KG1 (cell line): ENCODE measurements around the gene ZNF618.
A peak's percentile ranks its signal among the peaks of the same experiment; 100 is the strongest.
"Not testable (repeated sequence)": the region's sequence is repeated elsewhere in the genome, so short reads cannot be mapped to it uniquely, and the experiment has no call there.

Experiments
- DNase-seq: peaks from one replicate; lab custom pipeline; 2025; lab: John Stamatoyannopoulos, UW

Gene ZNF618

DNA sequence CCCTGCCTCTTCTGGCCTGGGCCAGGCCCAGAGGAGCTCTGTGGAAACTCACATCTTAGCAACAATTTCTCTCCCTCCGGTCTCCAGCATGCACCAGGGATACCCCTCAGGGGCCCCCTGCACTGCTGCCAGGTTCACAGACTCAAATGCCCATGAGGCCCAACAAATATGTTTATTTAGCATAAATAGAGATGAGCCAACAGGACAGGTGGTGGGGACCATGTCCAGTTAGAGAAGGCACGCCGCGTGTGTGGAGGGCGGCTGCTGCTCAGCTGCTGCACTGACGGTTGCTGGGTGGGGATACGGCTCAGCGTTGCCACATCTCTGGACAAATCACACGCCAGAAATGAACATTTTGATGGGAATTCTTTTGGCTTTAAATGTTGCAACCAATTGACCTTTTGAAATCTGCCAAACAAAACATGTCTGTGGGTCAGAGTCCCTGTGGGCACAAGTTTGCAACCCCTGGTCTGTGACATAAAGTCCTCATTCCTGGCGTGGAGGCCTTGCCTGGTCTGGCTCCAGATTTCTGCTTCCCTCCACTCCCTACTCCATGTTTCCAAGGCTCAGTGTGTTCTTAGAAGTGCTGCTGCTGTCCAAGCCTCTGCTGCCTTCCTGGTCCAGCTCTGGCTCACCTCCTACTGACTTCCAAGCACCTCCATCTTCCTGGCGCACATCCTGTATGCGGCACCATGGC lies 113.1 kb downstream of the ZNF618 start:
- no peak for DNase-seq

DNA sequence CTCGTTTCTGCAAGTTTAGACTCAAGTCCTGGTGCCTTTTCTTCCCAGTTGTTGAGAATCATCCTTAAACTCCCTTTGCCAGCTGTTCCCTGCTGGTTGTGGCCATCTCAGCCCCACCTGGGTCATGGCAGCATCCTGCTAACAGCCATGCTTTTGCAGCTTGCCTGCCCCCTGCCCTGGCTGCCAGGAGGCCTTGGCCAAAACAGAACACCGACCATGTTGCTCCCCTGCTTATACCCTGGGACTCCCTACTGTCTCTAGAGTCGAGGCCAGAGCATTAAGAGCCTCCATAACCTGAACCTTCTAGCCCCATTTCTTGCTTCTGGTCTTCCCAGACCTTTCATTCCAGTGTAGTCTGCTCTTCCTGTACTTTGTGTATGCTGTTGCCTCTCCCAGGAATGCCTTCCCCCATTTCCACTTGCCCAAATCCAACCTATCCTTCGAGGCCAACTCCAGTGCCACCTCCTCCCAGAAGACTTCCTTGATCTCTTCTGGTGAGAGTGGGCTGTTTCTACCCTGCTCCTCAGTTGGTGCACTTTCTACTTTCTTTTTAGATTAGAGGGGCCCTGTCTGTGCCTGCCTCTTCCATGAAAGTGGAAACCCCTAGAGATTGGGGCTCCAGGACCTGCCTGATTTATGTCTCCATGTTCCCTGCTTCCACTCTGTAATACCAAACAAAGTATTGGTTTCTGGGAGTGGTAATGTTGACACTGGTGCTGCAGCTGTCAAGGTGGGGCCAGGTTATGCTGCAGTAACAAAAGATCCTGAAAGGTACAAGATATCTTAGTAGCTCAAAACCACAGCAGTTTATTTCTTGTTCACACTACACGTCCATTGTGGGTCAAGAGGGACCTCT lies 113.8 kb downstream of the ZNF618 start:
- DNase-seq = no peak

DNA sequence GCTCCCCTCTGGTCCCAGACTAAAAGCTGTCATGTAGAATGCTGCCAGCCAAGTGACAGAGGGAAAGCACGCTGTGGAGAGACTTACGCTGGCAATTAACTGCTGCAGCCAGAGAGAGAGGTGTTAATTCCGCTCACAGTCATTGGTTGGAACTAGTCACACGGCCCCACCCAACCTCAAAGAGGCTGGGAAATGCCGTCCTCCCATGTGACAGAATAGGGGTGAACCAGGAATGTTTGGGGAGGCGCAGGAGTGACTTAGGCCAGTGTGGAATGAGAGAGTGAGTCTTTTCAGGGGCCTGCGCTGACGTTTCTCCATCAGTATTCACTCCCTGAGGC lies 114.4 kb downstream of the ZNF618 start:
- DNase-seq = no peak

DNA sequence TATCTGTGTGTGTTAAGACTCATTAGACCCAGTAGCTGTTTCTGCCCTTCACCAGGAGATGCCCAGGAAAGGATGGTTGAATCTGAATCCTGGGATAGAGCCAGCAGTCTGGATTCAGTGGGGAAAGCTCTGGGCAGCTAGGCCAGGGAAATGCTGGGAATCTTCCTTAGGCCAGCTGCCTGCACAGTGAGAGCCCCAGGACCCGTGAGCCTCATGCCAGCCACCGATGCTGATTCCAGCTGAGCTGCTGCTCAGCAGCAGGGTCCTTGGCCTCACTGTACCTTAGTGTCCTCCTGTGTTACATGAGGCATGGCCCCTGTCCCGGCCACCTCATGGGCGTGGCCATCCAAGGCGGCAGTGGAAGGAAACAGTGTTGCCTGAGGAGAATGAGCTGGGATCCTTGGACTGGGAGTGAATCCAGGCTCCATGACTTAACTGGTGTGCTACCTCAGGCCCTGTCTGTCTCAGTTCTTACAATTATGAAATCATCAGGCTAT lies 114.9 kb downstream of the ZNF618 start:
- no peak for DNase-seq

DNA sequence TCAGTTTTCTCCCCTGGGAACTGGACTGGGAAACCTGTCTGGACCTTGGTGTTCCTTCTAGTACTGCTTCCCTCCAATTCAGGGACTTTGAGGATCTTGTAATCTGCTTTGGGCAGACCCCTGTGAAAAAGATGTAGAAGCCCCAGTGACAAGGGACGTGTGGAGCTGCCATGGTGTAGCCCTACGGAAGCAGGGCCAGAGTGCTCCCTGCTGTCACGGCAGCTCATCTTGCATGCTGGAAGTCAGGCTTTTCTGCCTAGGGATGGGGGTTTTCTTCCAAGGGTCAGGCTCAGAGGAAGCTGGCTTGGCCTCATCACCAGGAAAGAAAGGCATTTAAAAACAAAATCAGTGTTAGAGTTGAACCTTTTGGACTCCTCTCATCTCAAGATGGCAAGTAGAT lies 115.6 kb downstream of the ZNF618 start:
- DNase-seq = no peak

DNA sequence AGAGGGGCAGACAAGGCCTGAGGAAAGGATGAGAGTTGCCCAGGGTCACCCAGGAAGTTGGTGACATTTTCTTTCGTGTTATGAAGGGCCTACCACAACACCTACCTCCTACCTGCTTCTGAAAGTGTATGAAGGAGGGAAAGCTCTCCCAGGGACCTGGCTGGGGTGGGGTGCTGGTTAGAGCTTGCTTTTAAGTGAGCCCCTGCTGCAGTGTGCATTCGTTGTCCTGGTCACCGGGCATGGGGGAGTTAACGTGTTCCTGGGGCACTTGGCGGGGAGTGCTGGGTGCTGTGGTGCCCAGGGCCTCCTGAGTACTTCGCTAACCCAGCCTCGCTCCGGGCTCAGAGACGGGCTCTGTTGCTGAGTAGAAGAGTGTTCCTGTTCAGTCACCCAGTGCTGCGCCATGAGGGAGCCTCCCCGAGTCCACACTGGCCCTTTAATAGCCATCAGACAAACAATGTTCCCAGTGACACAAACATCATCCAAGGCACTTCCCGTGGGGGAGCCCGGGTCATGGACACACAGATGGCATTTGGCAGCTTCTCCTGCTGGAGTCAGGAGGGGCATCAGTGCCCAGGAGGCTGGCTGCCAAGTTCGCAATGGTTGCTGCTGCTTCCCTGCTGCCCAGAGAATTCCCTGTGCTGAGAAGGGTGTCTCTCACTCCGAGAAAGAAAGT lies 116.3 kb downstream of the ZNF618 start:
- no peak for DNase-seq

DNA sequence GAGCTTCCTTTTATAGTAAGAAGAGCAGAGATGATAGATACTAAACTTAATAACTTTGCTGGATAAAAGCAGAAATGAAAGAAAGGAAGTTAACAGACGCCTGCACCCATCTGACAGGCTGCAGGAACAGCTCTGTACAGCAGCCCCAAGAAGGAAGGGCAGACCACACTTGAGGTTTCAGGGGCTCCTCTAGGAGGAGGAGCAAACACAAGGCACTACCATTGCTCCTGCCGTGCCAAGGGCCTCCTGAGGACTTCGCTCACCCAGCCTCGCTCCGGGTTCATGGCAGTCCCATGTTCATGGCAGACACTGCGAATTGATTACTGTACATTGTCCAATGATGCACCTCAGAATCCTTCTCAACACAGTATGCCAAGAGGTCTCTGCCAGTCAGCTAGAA lies 116.9 kb downstream of the ZNF618 start:
- peak; percentile 65 for DNase-seq

DNA sequence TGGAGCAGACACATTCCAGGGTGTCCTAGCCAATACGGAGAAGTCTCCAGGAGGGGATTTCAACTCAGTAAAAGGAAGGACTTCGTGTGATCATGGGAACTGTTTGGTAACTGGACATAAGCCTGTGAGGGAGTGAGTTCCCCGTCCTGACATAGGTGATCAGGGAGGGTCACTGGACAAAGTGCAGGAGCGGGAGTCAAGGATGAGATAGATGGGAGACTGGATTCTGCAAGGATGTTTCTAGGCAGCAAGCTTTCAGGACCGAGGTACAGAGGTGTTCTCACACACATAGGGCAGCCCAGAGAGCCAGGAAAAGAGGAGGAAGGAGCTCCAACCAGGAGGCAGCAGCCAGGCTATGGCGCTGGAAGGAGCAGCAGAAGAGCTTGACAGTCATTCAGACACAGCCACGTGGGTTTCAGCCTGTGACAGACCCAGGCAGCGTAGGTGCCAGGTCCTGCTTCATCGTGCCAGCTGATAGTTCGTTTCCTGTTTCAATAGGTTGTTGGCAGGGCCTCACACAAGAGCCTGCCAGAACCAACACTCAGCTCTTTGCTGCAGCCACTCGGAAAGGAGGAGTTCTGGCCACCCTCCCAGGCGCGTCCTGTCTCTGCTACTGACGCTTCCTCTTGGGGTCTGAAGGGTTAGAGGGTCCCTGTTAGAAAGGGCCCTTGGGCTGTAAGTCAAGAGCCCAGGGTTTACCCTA lies 117.9 kb downstream of the ZNF618 start:
- DNase-seq = no peak

DNA sequence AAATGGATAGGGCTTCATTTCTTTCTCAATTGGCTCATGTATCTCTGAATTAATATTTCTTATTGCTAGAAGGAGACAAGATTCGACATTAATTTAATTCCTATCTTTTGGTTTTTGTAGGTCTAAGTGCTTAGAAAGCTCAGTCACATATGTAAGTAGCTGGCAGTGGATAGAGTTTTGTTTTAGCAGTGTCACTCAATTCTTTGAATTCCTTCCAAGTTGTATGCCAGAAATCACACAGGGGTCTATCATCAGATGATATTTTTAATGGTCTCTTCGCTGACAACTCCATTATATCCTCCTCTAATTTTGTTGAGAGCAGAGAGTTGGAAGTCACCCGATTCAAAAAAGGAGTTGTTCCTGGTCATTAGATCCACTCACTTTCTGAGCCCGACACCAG lies 119.3 kb downstream of the ZNF618 start:
- DNase-seq = no peak

DNA sequence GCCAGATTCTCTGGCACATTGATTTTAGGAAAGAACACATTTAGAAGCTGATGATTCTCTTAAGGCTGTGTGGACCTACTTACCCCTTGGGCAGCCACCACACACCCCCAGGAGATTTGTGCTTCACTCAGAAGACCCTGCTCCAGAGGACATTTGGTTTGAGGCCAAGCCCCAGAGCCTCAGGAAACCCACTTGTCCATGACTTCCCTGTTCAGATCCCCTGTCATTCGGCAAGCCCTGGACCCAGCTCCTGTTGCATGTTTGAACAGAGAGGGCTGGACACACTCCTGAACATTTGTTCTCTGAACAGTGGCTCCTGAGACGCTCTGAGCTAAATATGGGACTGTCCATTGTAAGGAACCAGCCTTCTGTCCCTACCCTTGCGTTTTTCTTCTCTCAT lies 119.9 kb downstream of the ZNF618 start:
- DNase-seq = no peak

DNA sequence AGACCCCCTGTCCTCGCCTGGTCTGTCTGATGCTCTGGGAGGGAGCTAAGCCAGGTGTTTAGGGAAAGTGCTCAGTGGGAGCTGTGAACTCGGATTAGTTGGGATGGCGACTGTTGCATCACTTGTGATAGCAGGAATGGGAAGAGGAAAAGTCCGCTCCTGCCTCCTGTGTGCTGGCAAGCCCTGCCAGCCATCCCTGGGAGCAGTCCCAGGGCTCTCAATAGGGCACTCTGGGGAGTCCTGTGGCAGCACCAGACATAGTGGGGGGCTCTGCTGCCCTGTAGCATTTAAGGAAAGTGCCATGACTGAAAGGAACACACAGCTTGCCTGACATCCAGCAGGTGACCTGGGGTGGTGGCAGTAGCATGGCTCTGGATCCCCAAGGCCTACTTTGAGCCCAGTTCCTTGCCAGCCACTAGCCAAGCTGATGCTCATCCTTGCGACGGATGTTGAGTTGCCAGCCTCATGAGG lies 120.5 kb downstream of the ZNF618 start:
- DNase-seq = no peak

DNA sequence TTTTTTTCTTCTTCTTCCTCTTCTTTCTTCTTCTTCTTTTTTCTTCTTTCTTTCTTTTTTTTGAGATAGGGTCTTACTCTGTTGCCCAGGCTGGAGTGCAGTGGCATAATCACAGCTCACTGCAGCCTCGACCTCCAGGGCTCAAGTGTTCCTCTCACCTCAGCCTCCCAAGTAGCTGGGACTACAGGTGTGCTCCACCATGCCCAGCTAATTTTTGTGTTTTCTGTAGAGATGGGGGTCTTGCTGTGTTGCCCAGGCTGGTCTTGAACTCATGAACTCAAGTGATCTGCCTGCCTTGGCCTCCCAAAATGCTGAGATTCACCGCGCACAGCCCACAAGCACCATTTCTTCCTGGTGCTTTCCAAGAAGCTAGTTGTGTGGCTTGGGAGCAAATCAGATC lies 121.0 kb downstream of the ZNF618 start:
- DNase-seq = not testable (repeated sequence)

DNA sequence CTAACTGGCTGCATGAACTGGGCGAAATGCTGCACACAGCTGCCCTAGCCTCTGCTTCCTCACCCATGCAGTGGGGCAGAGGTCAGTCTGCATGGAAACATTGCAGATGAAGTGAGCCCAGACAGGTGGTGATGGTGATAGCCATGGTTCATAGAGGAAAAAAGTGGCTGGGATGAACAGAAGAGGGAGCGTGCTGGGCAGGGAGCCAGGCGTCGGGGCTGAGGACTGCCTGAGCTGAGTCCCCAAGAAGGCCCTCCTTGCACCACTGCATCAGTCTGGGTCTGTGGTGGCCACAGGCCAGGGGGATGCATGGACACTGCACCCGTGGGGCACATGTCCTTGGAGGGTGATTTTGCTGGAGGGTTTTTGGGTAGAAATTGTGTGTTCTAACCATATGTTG lies 121.5 kb downstream of the ZNF618 start:
- DNase-seq = no peak

DNA sequence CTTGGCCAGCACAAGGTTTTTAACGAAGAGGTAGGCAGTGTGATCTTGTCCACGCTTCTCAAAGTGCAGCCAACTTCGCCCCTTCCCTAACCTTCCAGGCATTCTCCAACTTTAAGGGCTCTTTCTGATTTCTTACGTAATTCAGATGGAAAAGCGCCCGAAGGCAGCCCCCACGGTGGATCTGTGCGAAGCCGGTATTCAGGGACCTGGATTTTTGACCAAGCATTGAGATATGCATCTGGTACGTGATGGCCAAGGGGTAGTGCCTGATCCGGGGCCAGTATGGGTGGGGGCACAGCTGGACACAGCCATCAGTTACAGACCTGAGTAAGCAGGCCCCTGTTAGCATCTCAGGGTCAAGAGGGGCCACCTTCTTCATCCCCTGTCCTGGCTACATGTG lies 122.0 kb downstream of the ZNF618 start:
- no peak for DNase-seq

DNA sequence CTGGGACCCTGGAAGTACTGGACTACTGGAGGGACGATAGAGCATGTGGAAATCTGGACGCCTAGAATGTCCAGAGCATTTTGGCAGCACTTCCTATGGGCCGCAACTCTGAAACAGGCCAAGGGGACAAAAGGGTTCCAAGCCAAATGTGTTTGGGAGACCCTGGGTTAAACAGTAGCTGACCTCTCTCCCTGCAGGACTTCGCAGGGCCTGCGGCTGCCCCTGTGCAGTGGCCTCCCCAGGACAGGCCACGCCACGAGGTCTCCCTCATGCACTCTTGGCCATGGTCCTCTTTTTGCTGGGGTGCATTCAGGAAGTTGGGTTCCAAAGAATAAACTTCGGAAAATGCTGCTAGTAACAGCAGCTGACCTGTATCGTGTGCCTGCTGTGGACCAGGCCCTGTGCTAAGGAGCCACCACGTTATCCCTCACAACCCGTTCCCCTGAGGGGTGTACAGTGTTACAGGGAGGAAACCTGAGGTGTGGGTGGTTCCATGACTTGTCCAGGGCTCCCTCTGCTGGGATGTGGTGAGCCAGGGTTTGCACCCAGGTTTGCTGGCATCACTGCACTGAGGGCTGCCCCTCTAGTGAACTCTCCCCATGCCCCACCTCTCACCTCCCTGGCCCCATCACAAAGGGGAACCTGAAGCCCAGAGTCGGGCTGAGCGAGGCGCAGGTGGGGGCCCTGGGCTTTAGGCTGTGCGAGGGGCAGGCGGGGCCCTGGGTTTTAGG lies 122.6 kb downstream of the ZNF618 start:
- no peak for DNase-seq

DNA sequence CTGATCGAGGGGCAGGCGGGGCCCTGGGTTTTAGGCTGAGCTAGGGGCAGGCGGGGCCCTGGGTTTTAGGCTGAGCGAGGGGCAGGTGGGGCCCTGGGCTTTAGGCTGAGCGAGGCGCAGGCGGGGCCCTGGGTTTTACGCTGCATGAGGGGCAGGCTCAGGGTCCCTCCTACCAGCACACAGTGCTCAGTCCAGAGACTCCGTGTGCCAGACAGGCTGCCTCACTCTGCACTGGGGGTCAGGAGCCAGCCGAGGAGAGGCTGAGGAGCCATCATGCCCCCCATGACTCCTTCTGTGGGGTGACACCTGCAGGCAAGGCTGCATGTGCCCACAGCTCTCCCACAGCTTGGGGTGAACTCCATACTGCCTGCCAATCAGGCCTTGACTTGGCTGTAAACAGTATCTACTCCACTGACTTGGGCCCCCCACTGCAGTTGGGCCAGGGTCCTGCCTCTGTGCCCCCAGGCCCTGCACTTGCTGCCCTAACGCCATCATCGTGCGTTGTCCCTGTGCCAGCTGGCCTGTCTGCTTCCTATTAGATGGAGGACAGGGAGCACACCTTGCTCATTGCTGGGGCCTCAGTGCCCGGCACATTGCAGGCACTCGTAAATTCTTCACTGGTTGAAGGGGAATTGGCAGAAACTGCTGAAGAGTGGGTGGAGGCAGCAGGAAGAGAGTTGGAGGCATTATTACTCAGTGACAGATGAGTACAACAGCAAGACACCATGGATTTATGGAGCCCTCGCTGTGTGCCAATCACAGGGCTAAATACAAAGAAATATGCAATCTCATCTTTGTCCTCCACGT lies 123.3 kb downstream of the ZNF618 start:
- no peak for DNase-seq

DNA sequence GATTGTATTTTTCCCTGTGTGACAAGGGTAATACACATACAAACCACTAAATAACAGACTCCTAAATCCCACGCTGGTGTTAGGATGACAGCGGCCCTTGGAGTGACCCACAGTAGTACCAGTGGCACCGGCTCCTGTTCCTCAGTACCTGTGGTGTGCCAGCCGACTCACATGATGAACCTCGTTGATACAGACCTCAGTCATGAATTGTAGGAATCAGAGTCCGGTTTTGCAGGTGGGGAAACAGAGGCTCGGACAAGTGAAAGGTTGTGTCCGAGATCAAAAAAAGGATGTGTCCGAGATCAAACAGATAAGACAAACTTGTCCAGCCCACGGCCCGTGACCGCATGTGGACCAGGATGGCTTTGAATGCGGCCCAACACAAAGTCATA lies 124.0 kb downstream of the ZNF618 start:
- no peak for DNase-seq

DNA sequence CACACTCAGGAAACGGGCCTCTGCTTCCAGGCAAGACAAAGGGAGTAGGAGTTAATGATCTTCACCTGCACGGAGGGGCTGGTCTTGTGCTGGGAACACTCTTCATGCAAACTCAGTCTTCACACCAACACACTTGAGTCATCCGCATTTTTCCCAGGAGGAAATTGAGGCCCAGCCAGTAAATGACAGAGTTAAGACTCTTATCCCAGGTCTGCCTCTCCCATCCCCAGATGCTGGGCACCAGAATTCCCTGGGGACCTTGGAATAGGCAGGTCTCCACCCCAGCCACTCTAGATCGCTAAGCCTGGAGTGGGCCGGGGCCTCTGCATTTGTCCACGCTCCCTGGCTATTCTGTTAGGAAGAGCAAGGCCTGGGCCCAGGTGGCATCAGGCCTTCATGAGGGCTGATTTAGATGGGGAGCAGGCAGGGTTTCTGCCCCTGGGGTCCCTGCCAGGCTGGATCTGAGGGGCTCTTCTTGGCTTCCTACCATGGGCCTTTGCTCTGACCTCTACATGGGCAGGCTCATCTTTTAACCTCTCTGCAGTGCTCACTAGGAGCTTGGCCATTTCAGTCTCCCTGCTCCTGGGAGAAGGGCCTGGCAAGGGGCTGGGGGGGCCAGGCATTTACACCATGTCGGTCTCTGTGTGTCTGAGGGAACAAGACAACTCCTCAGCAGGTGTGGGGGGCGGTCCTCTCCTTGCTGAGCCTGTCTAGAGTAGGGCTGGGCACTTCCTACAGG lies 124.7 kb downstream of the ZNF618 start:
- no peak for DNase-seq

DNA sequence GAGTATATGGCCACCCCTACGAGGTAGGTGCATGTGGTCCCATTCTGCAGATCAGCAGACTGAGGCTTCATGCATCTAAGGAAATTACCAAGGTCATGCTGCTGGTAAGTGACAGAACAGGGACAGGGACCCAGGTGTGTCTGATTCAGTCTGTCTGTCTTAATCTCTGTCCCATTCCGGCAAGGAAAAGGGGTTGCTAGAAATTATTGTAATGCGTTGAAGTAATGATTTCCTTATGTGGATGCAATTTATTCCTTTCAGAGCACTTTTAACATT lies 125.2 kb downstream of the ZNF618 start:
- no peak for DNase-seq

DNA sequence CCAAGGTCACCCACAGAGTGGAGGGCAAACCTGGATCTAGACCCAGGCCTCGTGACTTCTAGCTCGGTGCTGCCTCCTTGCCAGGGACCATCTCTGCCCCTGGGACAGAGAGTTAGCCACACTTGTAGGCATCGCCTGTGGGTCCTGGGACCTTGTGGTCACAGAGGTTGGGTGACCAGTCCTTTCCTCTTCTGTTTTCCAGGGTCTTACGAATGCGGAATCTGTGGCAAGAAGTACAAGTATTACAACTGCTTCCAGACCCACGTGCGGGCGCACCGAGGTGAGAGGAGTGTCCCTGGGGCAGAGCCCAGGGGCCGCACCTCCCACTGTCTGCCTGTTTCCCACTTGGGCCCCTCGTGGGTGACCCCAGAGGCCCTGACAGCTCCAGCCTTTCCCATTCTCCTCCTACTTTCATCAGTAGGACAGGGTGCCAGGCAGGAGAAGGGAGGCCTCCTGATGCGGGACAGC lies 125.7 kb downstream of the ZNF618 start:
- no peak for DNase-seq
